HG03159 (cell line): ENCODE results near the gene MRPL16.
"Not testable (repeated sequence)": the region's sequence is repeated elsewhere in the genome, so short reads cannot be mapped to it uniquely, and the experiment has no call there.

Source experiments
- ATAC-seq: cut with Tn5 transposase; IDR thresholded peaks from one replicate; pipeline ENCODE4 v1.9.1; 2021; ENCODE audit warnings: mild to moderate bottlenecking, moderate library complexity; ENCODE audit not compliant: unreplicated experiment

Gene MRPL16

DNA sequence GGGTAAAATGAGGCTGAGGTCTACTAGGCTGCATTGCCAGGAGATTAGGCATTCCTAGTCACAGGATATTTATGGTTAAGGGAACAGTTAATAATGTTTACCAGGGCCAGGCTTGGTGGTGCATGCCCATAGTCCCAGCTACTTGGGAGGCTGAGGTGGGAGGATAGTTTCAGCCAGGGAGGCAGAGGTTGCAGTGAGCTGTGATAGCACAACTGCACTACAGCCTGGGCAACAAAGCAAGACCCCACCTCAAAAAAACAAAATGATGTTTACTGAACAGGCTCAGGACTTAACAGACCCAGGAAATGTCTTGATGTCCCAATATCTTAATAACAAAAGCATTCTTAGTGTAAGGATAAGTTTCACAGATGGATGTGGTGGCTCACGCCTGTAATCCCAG is 2.8 kb upstream of the MRPL16 start:
- no peak for ATAC-seq

DNA sequence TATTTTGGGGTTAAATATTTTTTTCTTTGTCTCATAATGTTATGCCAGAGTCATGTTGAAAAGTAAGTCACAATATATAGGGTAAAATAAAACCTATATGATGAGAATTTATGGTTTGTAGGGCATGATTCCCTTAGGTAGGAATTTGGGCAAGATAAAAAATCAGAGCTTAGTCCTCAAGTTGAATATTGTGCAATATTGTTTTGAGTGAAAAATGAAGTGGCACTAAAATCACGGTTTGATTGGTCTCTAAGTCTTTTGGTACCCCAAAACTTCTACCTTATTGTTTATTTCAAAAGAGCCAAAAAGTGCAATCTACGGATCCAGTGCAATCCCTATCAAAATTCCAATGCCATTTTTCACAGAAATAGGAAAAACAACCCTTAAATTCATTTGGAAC is 1.6 kb upstream of the MRPL16 start:
- ATAC-seq: no peak

DNA sequence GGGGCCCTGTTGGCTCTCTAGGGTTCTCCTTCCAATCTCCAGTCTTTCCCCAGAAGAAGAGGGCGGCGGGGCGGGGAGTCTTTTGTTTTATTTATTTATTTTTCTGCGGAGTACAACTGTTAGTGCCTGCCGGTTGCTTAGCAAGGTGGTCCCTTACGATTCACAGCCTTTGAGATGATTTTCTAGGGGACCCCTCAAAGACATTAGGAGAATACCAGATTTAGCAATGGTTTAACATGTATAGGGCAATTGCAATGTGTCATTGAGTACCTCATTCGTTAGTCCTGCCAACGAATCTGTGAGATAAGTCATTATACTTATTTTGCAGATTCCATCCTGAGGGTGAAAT is 307 bp upstream of the MRPL16 start:
- ATAC-seq: no peak

DNA sequence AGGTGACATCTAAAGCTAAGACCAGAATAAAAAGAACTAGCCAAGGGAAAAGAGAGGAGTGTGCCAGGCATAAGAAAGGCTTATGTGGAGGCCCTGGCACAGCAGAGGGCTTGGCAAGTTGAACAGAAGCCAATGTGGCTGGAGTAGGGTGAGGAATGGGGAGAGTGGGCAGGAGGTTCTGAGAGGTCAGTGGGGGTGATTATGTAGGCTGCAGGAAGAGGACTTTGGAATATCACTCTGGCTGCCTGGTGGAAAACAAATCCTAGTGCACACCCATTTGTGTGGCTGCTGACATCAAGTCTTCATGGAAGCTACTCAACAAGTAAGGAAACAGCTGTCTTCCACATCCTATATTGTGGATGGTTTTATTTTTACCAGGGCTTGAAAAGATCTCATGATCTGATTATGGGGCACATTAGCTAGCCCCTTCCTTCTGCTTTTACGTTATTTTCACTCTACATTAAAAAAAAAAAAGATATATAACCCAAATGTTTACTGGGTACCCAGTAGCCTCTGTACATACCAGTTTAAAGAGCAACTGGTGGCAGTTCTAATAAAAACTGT is 3.4 kb downstream of the MRPL16 start:
- no peak for ATAC-seq

DNA sequence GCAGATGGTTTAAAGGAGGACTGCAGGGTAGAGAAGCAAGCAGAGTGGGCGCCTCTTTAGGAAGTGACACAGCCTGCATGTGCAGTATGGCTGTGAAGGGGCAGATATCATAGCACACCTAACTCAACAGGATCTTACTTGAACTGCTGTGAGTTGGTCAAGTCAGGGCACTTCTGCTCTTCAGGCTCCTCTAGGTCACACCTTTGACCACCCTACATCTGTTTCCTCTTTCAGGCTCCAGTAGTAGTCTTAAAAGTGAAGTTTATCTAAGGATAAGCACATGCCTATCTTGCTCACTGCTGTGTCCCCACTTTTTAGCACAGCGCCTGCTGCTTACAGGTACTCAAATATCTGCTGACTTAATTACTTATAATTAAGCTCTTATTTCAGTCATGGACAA is 6.5 kb downstream of the MRPL16 start:
- no peak for ATAC-seq

DNA sequence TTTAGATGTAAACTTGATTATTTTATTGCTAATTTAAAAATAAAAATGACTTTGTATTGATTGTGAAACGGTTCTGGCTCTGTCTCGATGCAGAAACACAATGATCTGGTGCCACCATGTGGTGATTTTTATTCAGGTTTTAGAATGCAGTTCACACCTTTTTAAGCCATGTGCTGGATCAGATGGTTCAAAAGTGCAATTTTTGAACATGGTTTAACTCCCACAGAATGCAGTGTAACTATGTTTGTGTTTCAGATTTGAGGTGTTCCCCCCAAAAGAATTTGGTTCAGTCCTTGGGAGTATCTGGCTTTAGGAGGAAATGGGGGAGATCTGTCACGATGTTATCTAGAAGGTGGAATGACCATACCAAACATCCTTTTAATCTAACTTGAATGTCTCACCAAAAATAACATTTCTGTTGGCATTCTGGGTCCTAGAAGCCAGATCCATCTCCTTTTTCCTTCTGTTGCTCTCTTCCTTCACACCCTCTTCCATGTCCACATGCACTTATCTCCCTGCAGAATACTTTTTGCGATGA is 7.9 kb downstream of the MRPL16 start:
- ATAC-seq: peak; percentile 67

DNA sequence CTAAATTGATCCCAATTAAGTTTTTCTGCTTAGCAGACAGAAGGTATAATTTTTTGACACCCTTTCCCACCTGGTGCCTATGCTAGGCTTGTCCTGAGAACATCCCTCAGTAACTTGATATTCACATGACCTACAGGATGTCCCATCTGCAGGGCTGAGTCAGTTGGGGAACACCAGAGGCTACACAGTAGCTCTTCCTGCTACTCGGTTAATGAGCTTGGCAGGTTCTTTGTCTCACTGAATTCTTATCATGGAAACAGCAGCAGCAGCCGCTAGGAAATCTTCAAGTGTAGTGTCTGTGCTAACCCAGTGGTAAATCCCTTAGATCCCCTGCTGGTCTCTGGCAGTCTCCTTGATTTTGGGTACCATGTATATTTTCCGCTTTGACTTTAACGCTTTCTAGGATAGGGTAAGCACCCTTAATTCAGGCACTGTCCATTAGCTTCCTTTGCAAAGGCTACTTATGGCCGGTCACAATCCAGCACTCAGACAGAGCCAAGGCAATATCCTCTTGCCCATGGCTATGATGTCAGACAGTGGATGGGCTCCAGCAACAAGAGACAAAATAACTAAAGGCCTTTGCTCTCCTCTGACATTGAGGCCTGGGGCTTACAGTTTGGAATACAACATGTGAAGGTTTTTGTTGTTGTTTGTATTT is 8.5 kb downstream of the MRPL16 start:
- no peak for ATAC-seq

DNA sequence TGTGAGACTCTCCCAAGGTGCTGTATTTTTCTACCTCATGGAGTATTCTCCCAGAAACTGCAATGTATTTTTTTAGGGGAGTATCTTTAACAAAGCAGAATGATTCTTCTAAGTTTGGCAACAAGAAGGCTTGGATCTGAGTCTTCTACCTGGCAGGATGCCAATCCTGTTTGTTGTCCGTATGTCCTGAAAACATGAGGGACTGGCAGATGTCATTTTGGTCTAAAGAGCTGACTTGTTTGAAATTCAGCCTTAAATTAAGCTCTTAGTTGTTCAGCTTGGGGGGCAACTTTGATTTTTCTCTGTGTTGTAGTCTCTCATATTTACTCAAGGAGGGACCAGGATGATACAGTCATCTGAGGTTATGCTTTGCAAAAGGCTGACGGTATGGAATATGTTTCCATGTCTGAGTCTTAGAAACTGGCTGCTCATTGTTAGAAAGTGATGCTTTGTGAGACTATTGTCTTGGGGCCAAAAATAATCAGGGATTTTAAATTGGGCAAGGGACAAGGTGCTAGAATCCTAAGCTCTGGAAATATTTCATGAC is 9.3 kb downstream of the MRPL16 start:
- ATAC-seq: no peak

DNA sequence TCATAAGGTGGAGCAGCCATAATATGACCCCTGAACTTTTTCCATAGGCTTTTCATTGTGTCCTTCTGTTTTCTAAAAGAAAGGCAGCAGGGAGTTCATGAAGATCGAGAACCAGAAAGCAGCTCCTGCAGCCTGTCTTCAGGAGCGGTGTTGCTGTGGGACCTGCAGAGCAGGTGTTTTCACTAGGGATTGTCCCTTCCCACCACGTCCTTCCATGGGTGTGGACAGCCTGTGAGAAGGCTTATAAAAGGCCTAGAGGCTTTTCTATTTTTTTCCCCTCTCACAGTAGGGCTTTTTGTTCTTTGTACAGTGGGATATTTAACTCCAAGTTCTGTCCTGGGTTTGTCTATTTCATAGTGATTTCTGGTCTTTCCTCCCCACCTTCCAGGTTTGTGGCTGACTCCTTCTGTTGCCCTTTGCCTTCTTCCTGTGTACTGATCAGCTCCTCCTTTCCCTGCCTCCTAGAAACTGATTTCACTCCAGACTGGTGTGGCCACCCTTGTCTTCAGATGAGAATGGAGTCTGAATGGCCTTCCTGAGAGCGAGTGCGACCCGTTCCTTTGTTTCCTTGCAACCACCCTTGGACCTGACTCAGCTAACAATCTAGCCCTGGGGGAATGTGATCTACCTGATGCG is 10.1 kb downstream of the MRPL16 start:
- no peak for ATAC-seq

DNA sequence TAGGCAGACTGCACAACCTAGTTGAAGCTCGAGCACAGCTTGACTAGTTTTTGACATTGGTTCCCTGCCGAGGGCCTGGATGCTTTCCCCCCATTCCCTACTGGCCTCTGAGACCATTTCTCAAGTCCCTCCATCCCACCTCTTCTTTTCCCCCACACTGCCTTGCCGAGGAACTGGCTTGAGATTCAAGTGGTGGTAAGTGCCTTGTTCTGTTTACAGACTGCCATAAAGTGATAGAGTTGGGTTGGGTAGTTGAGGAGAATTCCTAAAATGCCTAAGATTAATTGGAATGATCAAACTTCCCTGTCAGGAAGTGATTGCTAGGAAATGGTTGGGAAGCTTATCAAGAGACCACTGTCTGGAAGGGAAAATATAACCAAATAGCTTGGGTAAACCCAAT is 16.2 kb downstream of the MRPL16 start:
- no peak for ATAC-seq

DNA sequence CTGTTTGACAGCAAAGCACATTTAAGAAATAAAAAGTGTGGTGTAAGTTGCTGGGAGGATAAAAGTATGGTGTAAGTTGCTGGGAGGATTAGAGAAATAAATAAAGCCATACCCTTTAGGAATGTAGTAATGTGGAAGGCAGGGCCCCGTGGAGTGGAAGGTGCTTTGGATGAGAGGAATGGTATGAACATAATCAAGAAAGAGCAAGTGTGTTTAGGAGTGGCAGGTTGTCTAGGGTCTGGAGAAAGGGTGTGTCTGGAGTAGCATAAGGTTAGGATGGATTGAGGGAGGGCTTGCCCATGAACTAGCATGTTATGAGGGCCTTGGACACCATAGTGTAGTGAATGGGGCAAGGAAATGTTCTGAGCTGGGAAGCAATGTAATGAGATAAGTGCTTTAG is 18.1 kb downstream of the MRPL16 start:
- ATAC-seq: no peak

DNA sequence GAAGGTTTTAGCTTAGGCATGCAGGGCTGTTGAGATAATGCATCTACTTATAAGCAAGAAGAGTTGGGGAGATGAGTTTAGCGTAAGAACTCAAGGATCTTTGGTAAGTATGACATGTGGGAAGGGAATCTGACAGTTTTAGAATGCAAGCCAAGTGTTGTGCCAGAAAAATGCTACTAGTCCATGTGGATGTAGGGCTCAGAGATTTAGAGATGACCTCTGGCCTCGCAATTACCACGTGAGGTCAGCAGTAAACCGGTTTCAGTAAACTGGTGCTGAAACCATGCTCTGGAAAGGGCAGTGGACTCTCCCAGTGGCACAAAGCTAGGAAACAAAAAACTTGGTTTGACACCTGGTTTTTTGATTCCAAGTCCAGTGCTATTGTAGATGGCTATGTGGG is 18.9 kb downstream of the MRPL16 start:
- no peak for ATAC-seq

DNA sequence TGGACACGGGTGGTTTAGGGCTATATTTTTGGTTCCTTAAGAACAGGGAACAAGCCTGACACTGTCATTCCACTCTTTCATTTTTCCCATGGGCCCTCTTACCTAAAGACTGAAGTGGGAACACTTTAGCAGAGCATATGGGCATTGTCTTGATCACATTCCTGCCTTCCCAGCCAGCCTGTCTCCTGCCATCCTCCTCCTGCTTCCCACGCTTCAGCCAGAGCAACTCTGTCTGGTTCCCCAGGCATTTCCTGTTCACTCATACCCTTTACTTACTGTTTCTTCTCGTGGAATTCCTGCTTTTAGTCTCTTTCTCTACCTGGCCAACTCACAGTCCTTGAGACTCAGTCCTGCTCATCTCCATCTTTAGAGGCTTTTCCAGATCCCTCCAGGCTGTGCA is 22.8 kb downstream of the MRPL16 start:
- no peak for ATAC-seq

DNA sequence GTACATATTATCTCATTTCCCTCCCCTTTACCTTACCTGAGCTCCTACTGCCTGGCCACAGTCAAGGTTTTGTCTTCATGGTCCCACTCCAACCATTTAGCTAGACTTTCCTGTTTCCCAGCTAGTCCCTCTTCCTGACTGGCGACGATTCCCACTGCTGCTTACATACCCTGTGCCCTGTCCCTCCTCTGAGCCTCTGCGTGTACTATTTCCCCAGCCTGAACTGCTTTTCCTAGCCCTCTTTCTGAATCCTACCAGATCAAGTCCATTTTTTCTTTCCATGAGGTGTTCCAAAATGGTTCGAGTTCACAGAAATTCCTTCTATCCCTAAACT is 23.4 kb downstream of the MRPL16 start:
- no peak for ATAC-seq

DNA sequence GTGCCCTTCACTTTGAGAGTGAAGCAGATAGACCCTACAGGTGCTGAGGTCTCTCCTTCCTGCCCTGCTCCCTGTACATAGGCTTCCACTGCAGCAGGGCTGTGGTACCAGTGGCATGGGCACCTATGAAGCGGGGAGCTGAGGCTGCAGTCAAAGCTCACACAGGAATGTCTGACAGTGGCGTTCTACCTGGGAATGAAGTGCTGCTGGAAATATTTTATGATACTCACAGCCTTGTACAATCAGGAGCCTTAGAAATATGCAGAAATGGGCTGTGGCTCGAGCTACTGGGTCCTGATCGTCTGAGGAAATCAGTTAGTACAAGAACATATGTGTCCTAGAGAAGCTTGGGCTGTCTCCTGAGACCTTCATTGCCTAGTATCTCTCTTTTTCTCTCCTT is 24.8 kb downstream of the MRPL16 start:
- no peak for ATAC-seq

DNA sequence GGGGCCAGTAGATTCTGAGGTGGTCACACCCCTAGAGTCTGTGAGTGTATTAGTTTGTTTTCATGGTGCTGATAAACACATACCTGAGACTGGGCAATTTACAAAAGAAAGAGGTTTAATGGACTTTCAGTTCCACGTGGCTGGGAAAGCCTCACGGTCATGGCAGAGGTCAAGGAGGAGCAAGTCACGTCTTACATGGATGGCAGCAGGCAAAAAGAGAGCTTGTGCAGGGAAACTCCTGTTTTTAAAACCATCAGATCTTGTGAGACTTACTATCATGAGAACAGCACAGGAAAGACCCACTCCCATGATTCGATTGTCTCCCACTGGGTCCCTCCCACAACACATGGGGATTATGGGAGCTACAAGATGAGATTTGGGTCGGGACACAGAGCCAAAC is 26.1 kb downstream of the MRPL16 start:
- not testable (repeated sequence) for ATAC-seq

DNA sequence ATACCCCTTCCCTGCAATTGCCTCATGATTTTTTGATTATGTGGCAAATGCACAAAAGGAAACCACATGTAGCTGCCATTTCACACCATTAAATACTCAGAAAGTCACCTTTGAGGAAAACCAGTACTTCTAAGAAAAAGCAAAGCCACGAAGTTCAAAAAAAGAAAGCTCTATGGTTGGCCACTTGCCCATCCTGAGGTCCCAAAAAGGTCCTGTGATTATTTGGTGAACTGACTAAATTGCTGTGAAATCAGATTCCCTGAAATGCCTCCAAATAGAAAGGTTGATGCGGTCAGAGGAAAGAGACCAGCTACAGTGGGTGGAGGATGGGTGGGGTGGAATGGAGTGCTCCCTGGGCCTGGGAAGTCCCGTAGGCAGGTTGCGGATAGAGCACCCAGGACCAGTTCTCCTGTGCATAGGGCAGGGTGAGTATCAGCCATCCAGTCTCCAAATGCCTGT is 26.9 kb downstream of the MRPL16 start:
- ATAC-seq: no peak

DNA sequence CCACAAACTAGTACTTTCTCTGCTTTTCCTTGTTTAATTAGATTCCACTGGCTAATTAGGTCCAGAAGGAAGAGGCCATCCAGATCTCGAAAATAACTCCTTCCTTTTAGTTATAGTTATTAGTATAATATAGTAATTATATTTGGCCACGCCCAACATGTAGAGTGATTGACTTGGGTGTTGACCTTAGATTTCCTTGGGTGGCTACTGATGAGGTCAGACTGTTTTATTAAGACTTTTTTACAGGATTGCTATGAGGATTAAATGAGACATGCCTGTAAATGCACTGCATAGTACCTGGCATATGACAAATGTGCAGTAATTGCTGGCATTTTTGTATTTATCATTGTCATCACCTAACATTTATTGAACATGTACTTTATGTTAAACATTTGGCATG is 28.5 kb downstream of the MRPL16 start:
- no peak for ATAC-seq

DNA sequence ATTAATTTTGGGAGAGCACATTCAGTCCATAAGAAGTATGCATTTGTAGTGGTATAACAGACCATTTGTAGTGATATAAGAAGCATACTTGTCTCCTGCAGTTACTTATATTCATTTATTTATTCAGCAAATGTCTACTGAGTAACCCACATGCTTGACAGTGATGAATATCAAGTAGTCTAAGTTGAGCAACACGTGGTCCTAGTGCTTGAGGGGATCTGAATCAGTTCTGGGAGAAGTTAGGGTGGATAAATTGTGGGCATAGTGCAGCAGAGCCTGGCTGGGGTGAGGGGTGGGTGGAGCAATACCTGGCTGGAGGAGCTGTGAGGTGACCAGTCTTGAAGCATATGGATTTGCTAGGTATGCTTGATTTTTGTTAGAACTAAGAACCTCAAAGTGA is 31.1 kb downstream of the MRPL16 start:
- no peak for ATAC-seq

DNA sequence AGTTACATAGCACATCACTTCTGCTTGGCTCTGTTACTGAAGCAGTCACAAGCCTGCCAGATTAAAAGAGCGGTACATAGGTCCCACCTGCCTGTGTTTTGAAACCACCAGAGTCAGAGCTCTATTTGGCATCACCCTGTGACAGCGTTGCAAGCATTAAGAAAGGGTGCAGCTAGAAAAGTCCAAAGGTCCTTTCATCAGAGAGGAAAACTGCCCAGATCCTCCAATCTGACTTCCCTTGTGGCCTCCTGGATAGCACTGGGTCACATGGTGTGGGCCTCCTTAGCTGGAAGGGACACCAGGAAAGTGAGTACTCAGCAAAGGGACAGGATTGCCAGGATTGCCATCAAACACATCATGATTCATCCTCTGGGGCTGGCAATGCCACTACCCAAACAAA is 32.5 kb downstream of the MRPL16 start:
- ATAC-seq: no peak

DNA sequence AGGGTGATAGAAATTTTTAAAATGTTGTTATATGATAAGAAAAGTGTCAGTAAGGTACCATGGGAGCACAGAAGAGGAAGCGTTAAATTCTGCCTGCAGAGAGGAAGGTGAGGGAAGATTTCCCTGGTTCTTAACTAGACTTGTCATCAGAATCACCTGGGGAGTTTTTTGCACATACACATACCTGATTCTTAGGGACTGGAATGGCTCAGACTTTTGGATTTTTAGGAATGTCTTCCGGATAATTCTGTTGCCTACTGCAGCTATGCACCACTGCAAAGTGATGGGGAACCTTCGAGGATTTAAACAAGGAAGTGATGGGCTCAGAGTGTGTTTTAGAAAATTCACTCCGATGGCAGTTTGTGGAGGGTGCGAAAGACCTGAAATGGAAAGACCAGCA is 33.5 kb downstream of the MRPL16 start:
- no peak for ATAC-seq
